IPS-NIHi11 (cell line): ENCODE results near the gene MPPED2.
A peak's percentile ranks its signal among the peaks of the same experiment; 100 is the strongest.

Source experiments
- DNase-seq: peaks from one replicate; pipeline ENCODE4 v3.0.0; 2012; ENCODE audit warnings: mixed read lengths, low spot score

MPPED2 gene

GRCh38 chr11:30485756-30486155 lies 100.4 kb downstream of the MPPED2 start:
- no peak for DNase-seq

DNA sequence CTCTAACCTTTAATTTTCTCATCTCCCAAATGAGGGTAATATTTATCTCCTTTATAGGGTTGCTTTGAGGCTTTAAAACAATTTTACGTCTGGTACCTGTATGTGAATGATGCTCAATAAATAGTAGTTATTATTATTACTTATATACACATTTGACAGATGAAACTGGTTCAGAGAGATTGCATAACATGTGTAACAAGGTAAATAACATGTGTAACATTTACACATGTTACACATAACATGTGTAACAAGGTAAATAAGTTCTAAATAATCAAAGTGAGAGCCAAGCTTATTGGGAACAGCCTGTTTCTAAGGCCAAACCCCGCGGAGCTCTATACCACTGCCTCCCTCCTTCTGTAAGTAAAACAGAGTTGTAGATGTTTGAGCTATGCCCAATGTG lies 100.9 kb downstream of the MPPED2 start:
- no peak for DNase-seq

GRCh38 chr11:30483056-30483455 lies 103.1 kb downstream of the MPPED2 start:
- no peak for DNase-seq

GRCh38 chr11:30481796-30482195 lies 104.4 kb downstream of the MPPED2 start:
- no peak for DNase-seq

DNA sequence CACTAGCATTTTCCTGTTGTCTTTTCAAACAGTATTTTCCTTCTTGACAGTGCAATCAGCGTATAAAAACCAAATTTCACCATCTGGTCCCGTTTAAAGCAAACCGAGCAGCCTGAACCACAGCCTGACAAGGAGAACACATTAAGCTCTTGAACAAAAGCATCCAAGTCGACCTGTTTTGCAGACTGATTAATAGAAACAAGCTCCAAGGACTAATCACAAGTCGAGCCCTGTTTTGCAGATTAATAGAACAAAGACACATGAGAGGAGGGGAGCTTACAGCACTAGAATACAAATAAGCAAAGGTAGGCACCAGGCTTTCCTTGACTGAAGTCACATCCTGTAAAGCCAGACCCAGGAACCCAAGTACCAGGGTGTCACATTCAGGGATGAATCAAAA lies 104.8 kb downstream of the MPPED2 start:
- DNase-seq: no peak

GRCh38 chr11:30479899-30480298 lies 106.3 kb downstream of the MPPED2 start:
- DNase-seq: no peak

GRCh38 chr11:30478923-30479322 lies 107.2 kb downstream of the MPPED2 start:
- DNase-seq: no peak

DNA sequence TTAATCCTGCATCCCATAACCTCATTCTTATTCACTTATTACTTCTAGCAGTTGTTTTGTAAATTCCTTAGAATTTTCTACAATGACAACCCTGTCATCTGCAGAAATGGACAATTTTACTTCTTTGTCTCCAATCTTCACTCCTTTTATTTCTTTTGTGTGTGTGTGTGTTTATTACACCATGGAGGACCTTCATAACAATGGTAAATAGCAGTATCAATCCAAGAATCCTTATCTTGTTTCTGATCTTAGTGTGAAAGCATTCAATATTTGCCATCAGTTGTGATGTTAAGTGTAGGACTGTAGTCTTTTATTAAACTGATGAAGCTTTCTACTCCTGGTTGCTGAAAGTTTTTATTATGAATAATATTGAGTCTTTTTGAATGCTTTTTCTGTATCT lies 109.1 kb downstream of the MPPED2 start:
- DNase-seq: no peak

GRCh38 chr11:30474151-30474954 lies 111.8 kb downstream of the MPPED2 start:
- peak; percentile 34 for DNase-seq

- no peak for DNase-seq
Observed at GRCh38 chr11:30471244-30471643, 114.9 kb downstream of the MPPED2 start.

DNA sequence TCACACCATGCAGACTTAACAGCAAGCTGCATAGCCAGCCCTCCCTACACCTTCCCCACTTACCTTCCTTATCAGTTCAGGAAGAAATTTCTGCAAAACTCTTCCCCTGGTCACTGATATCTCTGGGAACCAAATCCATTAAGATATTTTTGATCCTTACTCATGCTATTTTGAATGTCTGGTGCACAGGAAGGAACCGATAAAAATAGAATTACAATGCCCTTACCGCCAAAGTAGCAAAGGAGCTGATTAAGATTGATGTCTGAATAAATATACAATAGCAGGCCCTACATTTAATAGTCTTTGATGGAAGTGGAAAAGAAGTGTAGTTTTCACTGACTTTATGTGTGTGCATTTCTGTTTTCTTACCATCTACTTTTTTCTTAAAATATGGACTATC lies 117.3 kb downstream of the MPPED2 start:
- DNase-seq: no peak

DNA sequence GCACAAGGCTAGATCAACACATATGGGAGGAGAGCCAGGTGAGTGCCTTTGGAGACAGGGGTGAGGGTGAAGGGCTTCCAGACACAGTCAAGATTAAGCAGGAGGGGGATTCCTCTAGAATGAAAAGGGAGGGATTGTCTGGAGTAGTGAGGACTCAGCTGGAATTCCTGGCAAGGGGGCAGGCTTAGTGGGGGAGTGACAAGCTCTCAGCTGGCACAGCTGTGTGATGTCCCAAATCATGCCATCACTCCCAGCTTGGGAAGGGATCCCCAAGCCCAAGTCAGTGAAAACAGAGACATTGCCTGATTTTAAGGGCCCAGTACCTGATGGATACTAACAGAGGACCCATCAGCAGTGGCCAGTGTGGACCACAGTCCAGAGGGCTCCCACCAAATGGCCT lies 119.0 kb downstream of the MPPED2 start:
- no peak for DNase-seq

GRCh38 chr11:30465623-30466022 lies 120.5 kb downstream of the MPPED2 start:
- DNase-seq: no peak

DNA sequence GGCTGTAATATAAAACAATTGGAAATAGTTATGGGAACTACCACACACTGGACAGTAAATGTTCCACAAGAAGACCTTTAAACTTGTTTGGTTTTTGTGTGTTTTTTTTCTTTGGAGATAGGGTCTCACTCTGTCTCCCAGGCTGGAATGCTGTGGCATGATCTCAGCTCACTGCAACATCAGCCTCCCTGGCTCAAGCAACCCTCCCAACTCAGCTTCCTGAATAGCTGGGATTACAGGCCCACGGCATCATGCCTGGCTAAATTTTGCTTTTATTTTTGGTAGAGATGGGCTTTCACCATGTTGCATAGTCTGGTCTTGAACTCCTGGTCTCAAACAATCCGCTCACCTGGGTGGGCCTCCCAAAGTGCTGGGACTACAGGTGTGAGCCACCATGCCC lies 121.0 kb downstream of the MPPED2 start:
- no peak for DNase-seq

GRCh38 chr11:30463266-30463665 lies 122.9 kb downstream of the MPPED2 start:
- no peak for DNase-seq

GRCh38 chr11:30462421-30462820 lies 123.7 kb downstream of the MPPED2 start:
- DNase-seq: no peak

- no peak for DNase-seq
Observed at GRCh38 chr11:30459821-30460220, 126.3 kb downstream of the MPPED2 start.

DNA sequence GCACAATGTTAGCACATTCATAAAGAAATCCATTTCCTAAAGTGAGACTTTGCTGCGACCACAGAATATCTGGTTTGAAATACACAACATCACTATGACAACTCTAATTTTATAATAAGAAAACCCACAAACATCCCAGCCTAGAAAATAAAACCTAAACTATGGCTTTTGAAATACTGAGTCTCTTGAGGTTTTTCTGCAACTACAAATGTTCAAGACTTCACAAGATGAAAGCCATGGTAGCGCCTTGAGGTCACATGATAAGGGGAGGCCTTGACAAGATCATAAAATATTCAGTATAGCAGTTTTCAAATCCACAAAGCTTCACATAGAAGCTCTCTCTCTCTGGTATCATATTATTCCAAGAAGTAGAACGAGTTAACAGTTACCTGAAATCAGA lies 126.8 kb downstream of the MPPED2 start:
- no peak for DNase-seq

DNA sequence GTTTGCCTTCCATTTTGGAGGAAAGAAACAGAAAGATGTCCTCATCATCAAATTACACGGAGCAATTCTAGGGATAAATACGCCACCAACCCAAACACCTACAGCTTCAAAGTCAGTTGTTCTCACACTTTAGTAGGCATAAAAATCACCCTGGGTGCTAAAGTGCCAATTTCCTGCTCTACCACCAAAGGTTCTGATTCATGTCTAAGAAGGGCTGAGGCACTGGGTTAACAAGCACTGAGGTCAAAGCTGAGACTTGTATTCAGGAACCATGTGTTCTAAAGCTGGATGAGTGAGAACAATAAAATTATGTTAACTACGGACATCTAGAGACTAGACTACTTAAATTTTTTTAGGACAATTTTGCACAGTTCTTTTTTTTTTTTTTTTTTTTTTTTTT lies 127.6 kb downstream of the MPPED2 start:
- no peak for DNase-seq

DNA sequence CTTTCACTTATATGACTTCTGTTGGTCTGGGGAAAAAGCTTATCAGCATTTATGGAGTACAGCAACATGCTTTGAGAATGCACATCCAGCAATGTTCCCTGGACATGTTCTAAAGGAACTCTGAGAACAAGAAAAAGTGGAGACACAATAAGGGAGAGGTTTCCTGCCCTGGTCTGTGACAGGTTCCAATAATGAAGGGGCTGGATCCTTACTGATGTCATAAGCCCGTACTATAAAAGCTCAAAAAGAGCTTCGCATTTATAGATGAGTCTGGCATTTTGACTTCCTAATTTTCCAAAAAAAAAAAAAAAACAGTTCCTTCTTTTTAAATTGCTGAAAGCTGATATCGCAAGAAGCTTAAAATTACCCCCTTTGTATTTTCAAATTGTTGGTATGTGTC lies 129.1 kb downstream of the MPPED2 start:
- DNase-seq: no peak

DNA sequence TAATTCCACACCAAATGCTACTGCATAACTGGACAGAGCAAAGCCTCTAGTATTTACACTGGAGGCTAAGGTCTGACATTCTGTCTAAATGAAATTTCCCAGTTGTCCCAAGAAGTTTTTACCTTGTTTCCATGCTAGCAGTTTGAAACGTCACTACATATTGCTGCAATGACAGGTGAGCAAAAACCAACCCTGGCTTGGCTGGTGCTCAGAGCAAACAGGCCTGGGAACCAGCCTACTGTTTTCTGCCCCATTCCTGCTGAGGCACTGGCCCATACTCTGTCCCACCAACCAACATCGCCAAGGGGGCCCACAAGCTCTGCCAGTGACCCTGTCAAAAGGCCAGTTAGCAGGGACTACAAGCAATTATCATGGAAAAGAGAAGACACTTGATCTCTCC lies 131.1 kb downstream of the MPPED2 start:
- no peak for DNase-seq

- no peak for DNase-seq
Observed at GRCh38 chr11:30454541-30454940, 131.6 kb downstream of the MPPED2 start.

GRCh38 chr11:30454111-30454510 lies 132.0 kb downstream of the MPPED2 start:
- no peak for DNase-seq

GRCh38 chr11:30453705-30454104 lies 132.4 kb downstream of the MPPED2 start:
- DNase-seq: no peak
